IPS-20b (cell line): ENCODE data around the gene RBM43.

ENCODE experiments used
- H3K27ac ChIP-seq: one replicate; pipeline ENCODE4 v1.5.1; 2013; ENCODE audit warnings: low read length
- H3K27me3 ChIP-seq: 2 replicates; pipeline ENCODE4 v1.6.1; 2013; ENCODE audit warnings: mild to moderate bottlenecking, low read length, inconsistent platforms; ENCODE audit not compliant: insufficient read depth
- H3K36me3 ChIP-seq: 2 replicates; pipeline ENCODE4 v1.6.1; 2013; ENCODE audit warnings: low read depth, mild to moderate bottlenecking, inconsistent platforms, low read length, moderate library complexity; ENCODE audit not compliant: insufficient read depth
- H3K4me1 ChIP-seq: 2 replicates; pipeline ENCODE4 v1.6.1; 2013; ENCODE audit warnings: mild to moderate bottlenecking, control low read depth, inconsistent platforms, low read length, moderate library complexity; ENCODE audit not compliant: insufficient read depth
- H3K4me3 ChIP-seq: 2 replicates; pipeline ENCODE4 v1.5.1; 2013; ENCODE audit warnings: mild to moderate bottlenecking, low read length, inconsistent platforms
- H3K9ac ChIP-seq: 2 replicates; pipeline ENCODE4 v1.6.1; 2013; ENCODE audit warnings: low read depth, mild to moderate bottlenecking, inconsistent platforms, low read length, moderate library complexity
- H3K9me3 ChIP-seq: 2 replicates; pipeline ENCODE4 v1.6.1; 2013; ENCODE audit warnings: mild to moderate bottlenecking, low read depth, low read length, inconsistent platforms; ENCODE audit not compliant: insufficient read depth

Gene RBM43

GRCh38 chr2:151265991-151266390, 4.3 kb upstream of the RBM43 start:
- H3K9me3 ChIP-seq = no peaks in the 10 kb centered on the region
- no peak overlapping the region for H3K27ac ChIP-seq
- no peak overlapping the region for H3K9ac ChIP-seq
- H3K27me3 ChIP-seq = peaks cover 10% of the 10 kb centered on the region; the same call in 1 of the 2 replicates
- H3K4me3 ChIP-seq = no peak overlapping the region
- no peaks in the 10 kb centered on the region for H3K36me3 ChIP-seq
- peaks cover 19% of the 10 kb centered on the region; the same call in 1 of the 2 replicates for H3K4me1 ChIP-seq

GRCh38 chr2:151264157-151264825, 2.6 kb upstream of the RBM43 start:
- Histone ChIP-seq H3K27me3 (peaks cover 16% of the 10 kb centered on the region; the same call in 1 of the 2 replicates), H3K36me3 (no peaks in the 10 kb centered on the region), H3K4me1 (peaks cover 24% of the 10 kb centered on the region; the same call in 1 of the 2 replicates), H3K27ac (no peak overlapping the region), H3K4me3 (no peak overlapping the region), H3K9ac (no peak overlapping the region), H3K9me3 (no peaks in the 10 kb centered on the region)

GRCh38 chr2:151262629-151263028, 966 bp upstream of the RBM43 start:
- Histone ChIP-seq H3K4me3 (peak overlapping the region; percentile 6; the same call in 1 of the 2 replicates), H3K9me3 (no peaks in the 10 kb centered on the region), H3K27ac (no peak overlapping the region), H3K9ac (peak overlapping the region; percentile 89; the same call in 1 of the 2 replicates), H3K4me1 (peaks cover 24% of the 10 kb centered on the region; the same call in 1 of the 2 replicates), H3K36me3 (no peaks in the 10 kb centered on the region), H3K27me3 (peaks cover 16% of the 10 kb centered on the region; the same call in 1 of the 2 replicates)

- peaks cover 16% of the 10 kb centered on the region; the same call in 1 of the 2 replicates for H3K27me3 ChIP-seq
- H3K4me1 ChIP-seq = peaks cover 24% of the 10 kb centered on the region; the same call in 1 of the 2 replicates
- peak overlapping the region; percentile 48 for H3K27ac ChIP-seq
- H3K9ac ChIP-seq = peak overlapping the region; percentile 89; the same call in 1 of the 2 replicates
- H3K9me3 ChIP-seq = no peaks in the 10 kb centered on the region
- H3K4me3 ChIP-seq = peak overlapping the region; percentile 73
- H3K36me3 ChIP-seq = no peaks in the 10 kb centered on the region
These were observed 271 bp upstream of the RBM43 start for GRCh38 chr2:151261977-151262291.

- Histone ChIP-seq H3K36me3 (no peaks in the 10 kb centered on the region), H3K27ac (no peak overlapping the region), H3K9me3 (no peaks in the 10 kb centered on the region), H3K9ac (peak overlapping the region; percentile 89), H3K4me3 (peak overlapping the region; percentile 73), H3K27me3 (peaks cover 16% of the 10 kb centered on the region; the same call in 1 of the 2 replicates), H3K4me1 (peaks cover 24% of the 10 kb centered on the region; the same call in 1 of the 2 replicates)
These were observed 961 bp downstream of the RBM43 start for GRCh38 chr2:151260573-151261230.

GRCh38 chr2:151258121-151258520, 3.5 kb downstream of the RBM43 start:
- no peaks in the 10 kb centered on the region for H3K36me3 ChIP-seq
- H3K4me3 ChIP-seq = no peak overlapping the region
- H3K27ac ChIP-seq = no peak overlapping the region
- no peak overlapping the region for H3K9ac ChIP-seq
- H3K4me1 ChIP-seq = peaks cover 18% of the 10 kb centered on the region; the same call in 1 of the 2 replicates
- peaks cover 16% of the 10 kb centered on the region; the same call in 1 of the 2 replicates for H3K27me3 ChIP-seq
- no peaks in the 10 kb centered on the region for H3K9me3 ChIP-seq

GRCh38 chr2:151252646-151253045, 9.0 kb downstream of the RBM43 start:
- no peak overlapping the region for H3K27ac ChIP-seq
- no peak overlapping the region for H3K9ac ChIP-seq
- H3K36me3 ChIP-seq = peaks cover 8% of the 10 kb centered on the region; the same call in 1 of the 2 replicates
- no peaks in the 10 kb centered on the region for H3K27me3 ChIP-seq
- no peaks in the 10 kb centered on the region for H3K4me1 ChIP-seq
- H3K9me3 ChIP-seq = peaks cover 9% of the 10 kb centered on the region; the same call in 1 of the 2 replicates
- H3K4me3 ChIP-seq = no peak overlapping the region

GRCh38 chr2:151251012-151251411, 10.7 kb downstream of the RBM43 start:
- peaks cover 9% of the 10 kb centered on the region for H3K9me3 ChIP-seq

GRCh38 chr2:151247432-151247831, 14.2 kb downstream of the RBM43 start:
- no peak overlapping the region for H3K27ac ChIP-seq
- no peak overlapping the region for H3K9ac ChIP-seq
- no peaks in the 10 kb centered on the region for H3K4me1 ChIP-seq
- peaks cover 9% of the 10 kb centered on the region for H3K9me3 ChIP-seq
- no peak overlapping the region for H3K4me3 ChIP-seq
- no peaks in the 10 kb centered on the region for H3K27me3 ChIP-seq
- H3K36me3 ChIP-seq = peaks cover 8% of the 10 kb centered on the region; the same call in 1 of the 2 replicates

More at GRCh38 chr2:151251012-151251411, 10.7 kb downstream of the RBM43 start:
- Histone ChIP-seq H3K9ac (no peak overlapping the region), H3K4me1 (no peaks in the 10 kb centered on the region), H3K4me3 (no peak overlapping the region), H3K27me3 (no peaks in the 10 kb centered on the region), H3K36me3 (peaks cover 8% of the 10 kb centered on the region; the same call in 1 of the 2 replicates), H3K27ac (no peak overlapping the region)

GRCh38 chr2:151246152-151246551, 15.5 kb downstream of the RBM43 start:
- Histone ChIP-seq H3K9me3 (peaks cover 9% of the 10 kb centered on the region), H3K36me3 (peaks cover 6% of the 10 kb centered on the region; the same call in 1 of the 2 replicates), H3K27ac (no peak overlapping the region), H3K27me3 (no peaks in the 10 kb centered on the region), H3K9ac (no peak overlapping the region), H3K4me3 (no peak overlapping the region), H3K4me1 (no peaks in the 10 kb centered on the region)

GRCh38 chr2:151243468-151243867, 18.2 kb downstream of the RBM43 start:
- no peaks in the 10 kb centered on the region for H3K27me3 ChIP-seq

More at GRCh38 chr2:151243468-151243867, 18.2 kb downstream of the RBM43 start:
- Histone ChIP-seq H3K4me1 (no peaks in the 10 kb centered on the region), H3K9ac (no peak overlapping the region), H3K4me3 (no peak overlapping the region), H3K27ac (no peak overlapping the region), H3K36me3 (no peaks in the 10 kb centered on the region; the same call in 1 of the 2 replicates), H3K9me3 (peaks cover 2% of the 10 kb centered on the region)
